Daoy (cell line): ENCODE data around the gene SOS2. TPM values are rescaled to one million over a fixed set of nuclear protein-coding genes. Genes with fewer than 3 reads are reported as not detected.

Experiments used
- DNase-seq: peaks from one replicate; pipeline ENCODE4 v3.0.0-alpha.2; 2015; ENCODE audit warnings: low read depth
- total RNA-seq: library from RNA; depleted of rRNA; stranded (reverse); fragments of >200 nt; shearing (Covaris generic); gene quantifications from 2 replicates; pipeline ENCODE4 v1.2.3, GENCODE V29; 2014; rRNA removed

Gene SOS2
- total RNA-seq = 19.5 and 21.8 TPM in 2 replicates

- DNase-seq = peak; percentile 93
Observed at GRCh38 chr14:50231475-50232275, at the start of gene SOS2. TSS of gene SOS2 (minus strand) at chr14:50231578. CDS start at chr14:50231283, 295 bp downstream.

- peak; percentile 3 for DNase-seq
Observed at GRCh38 chr14:50272498-50272897, 41.1 kb upstream of the SOS2 start.

- DNase-seq = no peak
Observed at GRCh38 chr14:50270932-50271331, 39.6 kb upstream of the SOS2 start.

GRCh38 chr14:50265029-50265428 is 33.7 kb upstream of the SOS2 start:
- no peak for DNase-seq

GRCh38 chr14:50263321-50263720 is 31.9 kb upstream of the SOS2 start:
- no peak for DNase-seq

- no peak for DNase-seq
Observed at GRCh38 chr14:50262865-50263264, 31.5 kb upstream of the SOS2 start.

- DNase-seq = peak; percentile 10
Observed at GRCh38 chr14:50260511-50260910, 29.1 kb upstream of the SOS2 start.

- no peak for DNase-seq
Observed at GRCh38 chr14:50260072-50260471, 28.7 kb upstream of the SOS2 start.

- no peak for DNase-seq
Observed at GRCh38 chr14:50257732-50258131, 26.4 kb upstream of the SOS2 start.

GRCh38 chr14:50254248-50254647 is 22.9 kb upstream of the SOS2 start:
- no peak for DNase-seq

- DNase-seq = no peak
Observed at GRCh38 chr14:50249136-50249775, 17.9 kb upstream of the SOS2 start.

- no peak for DNase-seq
Observed at GRCh38 chr14:50247245-50247644, 15.9 kb upstream of the SOS2 start.

- no peak for DNase-seq
Observed at GRCh38 chr14:50242566-50243310, 11.4 kb upstream of the SOS2 start.

GRCh38 chr14:50242096-50242495 is 10.7 kb upstream of the SOS2 start:
- no peak for DNase-seq

- no peak for DNase-seq
Observed at GRCh38 chr14:50237427-50237826, 6.0 kb upstream of the SOS2 start.

GRCh38 chr14:50233951-50234250 is 2.5 kb upstream of the SOS2 start:
- no peak for DNase-seq

GRCh38 chr14:50233166-50233950 is 2.0 kb upstream of the SOS2 start:
- DNase-seq = no peak

- no peak for DNase-seq
Observed at GRCh38 chr14:50232276-50232642, 881 bp upstream of the SOS2 start.

- peak; percentile 56 for DNase-seq
Observed at GRCh38 chr14:50230701-50231474, 490 bp downstream of the SOS2 start.

GRCh38 chr14:50230401-50230700 is 1.0 kb downstream of the SOS2 start:
- no peak for DNase-seq

GRCh38 chr14:50229681-50230080 is 1.7 kb downstream of the SOS2 start:
- DNase-seq = no peak
